HG03060 (cell line): ENCODE data around the gene SEC14L3.

Experiments
- ATAC-seq: cut with Tn5 transposase; IDR thresholded peaks from one replicate; pipeline ENCODE4 v1.9.1; 2021; ENCODE audit warnings: low read depth, moderate number of reproducible peaks; ENCODE audit not compliant: unreplicated experiment

The SEC14L3 gene

GRCh38 chr22:30447656-30448055 lies 24.2 kb downstream of the SEC14L3 start:
- no peak for ATAC-seq

DNA sequence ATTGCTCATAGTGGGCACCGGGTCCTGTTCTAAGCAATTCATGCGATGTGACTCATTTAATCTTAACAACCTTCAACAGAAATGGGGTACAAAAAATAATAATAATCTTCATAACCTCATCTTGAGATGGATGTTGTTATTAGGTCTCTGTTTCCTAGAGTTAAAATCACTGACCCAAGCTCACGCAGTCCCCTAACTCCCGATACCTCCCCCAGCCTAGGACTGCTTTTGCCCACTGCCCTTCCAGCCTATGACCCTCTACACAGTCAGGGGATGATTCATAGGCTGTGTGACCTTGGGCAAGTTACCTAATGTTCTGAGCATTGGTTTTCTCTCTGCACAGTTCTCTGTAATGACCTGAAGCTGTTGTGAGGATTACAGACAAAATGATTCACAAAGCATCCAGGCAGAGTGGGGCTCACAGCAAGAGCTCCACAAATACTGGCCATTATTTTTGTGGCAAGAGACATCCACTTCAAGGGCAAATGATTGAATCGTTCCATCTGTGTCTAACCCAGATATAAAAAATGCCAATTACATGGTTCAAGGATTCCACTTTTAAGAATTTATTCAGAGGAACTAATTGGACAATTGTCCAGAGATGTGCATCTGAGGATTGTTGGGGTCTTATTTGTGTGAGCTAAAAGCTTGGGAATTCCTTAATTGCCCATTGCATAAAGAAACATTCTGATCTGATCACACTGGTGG lies 26.2 kb downstream of the SEC14L3 start:
- ATAC-seq, result no peak

- no peak for ATAC-seq
These were observed 27.0 kb downstream of the SEC14L3 start for GRCh38 chr22:30444632-30445437.

DNA sequence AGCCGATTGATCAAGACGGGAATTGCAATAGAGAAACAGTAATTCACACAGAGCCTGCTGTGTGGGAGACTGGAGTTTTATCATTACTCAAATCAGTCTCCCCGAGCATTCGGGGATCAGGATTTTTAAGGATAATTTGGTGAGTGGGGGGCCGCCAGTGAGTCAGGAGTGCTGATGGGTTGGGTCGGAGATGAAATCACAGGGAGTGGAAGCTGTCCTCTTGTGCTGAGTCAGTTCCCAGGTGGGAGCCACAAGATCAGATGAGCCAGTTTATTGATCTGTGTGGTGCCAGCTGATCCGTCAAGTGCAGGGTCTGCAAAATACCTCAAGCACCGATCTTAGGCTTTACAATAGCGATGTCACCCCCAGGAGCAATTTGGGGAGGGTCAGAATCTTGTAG lies 30.7 kb downstream of the SEC14L3 start:
- ATAC-seq, result no peak

- no peak for ATAC-seq
These were observed 32.0 kb downstream of the SEC14L3 start for GRCh38 chr22:30439836-30440235.

GRCh38 chr22:30439226-30439625 lies 32.6 kb downstream of the SEC14L3 start:
- no peak for ATAC-seq

GRCh38 chr22:30438559-30438958 lies 33.3 kb downstream of the SEC14L3 start:
- no peak for ATAC-seq

DNA sequence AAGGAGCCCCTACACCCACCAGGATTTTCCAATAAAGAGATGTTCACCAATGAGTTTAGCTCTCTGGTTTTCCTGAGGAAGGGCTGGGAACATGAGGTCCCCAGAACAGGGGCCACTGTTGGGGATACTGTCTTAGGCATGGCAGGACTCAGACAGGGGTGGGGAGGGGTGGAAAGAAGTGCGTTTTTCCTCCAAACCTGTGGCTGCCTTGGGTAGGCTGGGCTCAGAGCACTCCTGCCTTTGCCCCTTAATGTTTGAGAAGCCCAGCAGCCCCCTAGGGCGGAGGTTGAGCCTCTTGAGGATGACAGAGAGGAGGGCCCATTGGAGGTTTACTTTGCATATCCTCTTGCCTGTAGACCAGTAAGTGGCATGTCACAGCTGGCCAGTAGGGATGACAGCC lies 35.6 kb downstream of the SEC14L3 start:
- ATAC-seq, result no peak

DNA sequence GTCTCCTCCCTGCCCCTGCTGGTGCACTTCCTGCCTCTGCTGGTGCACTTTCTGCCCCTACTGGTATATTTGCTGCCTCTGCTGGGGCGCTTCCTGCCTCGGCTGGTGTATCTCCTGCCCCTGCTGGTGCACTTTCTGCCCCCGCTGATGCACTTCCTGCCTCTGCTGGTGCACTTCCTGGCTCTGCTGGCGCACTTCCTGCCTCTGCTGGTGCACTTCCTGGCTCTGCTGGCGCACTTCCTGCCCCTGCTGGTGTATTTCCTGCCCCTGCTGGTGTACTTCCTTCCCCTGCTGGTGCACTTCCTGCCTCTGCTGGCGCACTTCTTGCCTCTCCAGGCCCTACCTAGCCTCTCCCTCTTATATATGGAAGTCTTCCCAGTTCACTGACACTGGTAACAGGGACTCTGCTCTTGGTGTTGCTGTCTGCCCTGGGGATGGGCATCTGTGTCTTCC lies 36.1 kb downstream of the SEC14L3 start:
- no peak for ATAC-seq

DNA sequence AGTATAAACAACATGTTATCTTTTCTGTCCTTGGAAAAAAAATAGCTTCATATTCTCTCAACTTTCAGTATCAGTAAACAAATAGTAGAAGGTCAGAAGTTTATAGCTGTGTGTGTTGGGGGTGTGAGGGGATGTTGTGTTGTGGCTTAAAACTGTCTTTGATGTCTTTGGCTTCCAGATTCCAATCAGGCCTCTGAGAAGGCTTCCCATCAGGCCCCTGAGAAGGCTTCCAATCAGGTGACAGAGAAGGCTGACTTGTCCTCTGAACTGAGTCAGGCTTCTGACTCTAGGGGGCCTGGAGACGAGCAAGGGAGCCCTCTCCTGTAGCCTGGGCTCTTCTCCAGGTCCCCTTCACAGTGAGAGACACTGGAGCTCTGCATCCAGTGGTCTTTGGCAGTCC lies 37.0 kb downstream of the SEC14L3 start:
- ATAC-seq, result no peak

DNA sequence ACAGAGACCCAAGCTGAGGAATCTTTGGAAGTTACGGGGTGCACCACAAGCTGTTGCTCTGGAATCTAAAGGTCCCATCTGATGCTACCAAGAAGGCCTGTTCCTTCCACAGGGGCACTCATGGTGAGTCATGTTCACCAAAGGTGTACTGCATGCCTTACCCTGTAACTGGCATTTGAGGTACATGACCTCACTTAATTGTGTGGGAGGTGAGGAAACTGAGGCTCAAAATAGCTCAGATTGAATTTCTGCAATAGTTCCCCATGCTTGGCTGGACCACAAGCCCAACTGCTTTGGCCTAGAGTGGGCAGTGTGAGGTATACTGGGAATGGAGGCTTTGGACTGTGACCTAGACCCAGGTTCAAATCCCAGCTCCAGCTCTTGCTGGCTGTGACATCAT lies 38.0 kb downstream of the SEC14L3 start:
- ATAC-seq, result no peak

DNA sequence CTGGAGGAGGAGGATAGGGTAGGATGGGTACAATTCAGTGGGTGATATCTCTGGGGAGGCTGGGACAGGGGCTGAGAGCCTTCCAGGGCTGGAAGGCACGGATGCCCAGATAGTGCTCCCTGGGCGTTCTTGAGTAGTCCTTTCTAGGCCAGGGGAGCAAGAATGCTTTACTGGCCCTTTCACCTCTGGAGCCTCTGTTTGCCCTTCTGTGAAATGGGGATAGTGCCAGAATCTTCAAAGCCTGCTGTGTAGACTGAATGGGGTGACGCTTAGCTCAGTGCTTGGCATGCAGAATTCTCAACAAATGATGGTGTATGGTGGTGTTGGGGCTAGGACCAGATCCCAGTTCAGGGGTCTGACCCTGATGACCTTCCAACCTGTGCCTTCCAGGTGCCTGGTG lies 38.6 kb downstream of the SEC14L3 start:
- ATAC-seq, result no peak

GRCh38 chr22:30432520-30432919 lies 39.3 kb downstream of the SEC14L3 start:
- no peak for ATAC-seq

DNA sequence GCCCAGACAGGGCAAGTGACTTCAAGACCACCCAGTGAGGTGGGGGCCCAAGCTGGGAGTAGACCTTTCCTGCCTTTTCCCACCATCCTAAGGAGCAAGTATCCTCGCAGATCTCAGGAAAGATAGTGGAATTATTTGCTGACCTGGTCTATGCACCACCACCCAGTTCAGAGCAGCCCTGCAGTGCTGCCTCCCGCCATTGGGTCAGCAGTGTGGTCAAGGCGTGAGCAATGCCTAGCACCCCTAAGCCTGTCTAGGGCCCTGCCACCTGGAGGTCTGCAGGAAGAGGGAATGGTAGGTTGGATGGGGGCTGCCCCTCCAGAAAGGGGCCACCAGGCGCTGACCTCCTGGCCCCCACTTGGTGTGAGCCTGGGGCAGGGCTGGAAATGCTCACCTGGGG lies 39.7 kb downstream of the SEC14L3 start:
- ATAC-seq, result no peak

DNA sequence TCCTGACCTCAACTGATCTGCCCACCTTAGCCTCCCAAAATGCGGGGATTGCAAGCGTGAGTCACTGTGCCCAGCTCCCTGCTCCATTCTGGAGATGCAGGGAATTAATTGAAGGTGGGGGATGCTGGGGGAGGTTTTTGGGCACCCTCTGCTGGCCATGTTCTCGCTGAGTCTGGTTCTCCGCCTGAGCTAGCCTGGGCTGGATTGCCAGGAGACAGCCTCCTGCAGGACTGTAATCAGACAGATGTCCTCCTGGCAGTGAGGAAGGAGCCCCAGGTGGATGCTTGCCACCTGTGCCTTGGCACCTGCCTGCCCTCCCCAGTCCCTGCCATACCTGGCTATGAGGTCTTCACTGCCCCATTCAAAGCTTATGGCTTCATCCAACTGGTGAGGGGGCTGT lies 40.9 kb downstream of the SEC14L3 start:
- no peak for ATAC-seq

GRCh38 chr22:30429887-30430286 lies 41.9 kb downstream of the SEC14L3 start:
- no peak for ATAC-seq

DNA sequence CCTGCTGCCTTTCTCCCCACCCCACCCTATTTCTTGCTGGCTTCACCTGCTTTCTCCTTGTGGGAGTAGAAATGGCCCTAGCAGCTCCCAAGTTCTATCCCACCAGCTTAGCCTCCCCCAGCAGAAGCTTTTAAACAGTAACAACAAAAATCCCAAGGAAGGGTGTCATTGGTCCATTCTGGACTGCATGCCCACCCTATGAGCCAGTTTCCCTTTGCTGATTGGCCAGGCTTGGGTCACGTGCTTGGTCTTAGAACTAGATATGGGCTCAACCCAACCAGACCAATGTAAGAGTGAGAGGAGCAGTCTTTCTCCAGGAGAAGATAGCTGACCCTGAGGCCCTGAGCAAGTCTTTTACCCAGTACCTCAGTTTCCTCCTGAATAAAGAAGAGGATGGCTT lies 43.9 kb downstream of the SEC14L3 start:
- no peak for ATAC-seq

- ATAC-seq, result no peak
These were observed 45.1 kb downstream of the SEC14L3 start for GRCh38 chr22:30426388-30427353.

DNA sequence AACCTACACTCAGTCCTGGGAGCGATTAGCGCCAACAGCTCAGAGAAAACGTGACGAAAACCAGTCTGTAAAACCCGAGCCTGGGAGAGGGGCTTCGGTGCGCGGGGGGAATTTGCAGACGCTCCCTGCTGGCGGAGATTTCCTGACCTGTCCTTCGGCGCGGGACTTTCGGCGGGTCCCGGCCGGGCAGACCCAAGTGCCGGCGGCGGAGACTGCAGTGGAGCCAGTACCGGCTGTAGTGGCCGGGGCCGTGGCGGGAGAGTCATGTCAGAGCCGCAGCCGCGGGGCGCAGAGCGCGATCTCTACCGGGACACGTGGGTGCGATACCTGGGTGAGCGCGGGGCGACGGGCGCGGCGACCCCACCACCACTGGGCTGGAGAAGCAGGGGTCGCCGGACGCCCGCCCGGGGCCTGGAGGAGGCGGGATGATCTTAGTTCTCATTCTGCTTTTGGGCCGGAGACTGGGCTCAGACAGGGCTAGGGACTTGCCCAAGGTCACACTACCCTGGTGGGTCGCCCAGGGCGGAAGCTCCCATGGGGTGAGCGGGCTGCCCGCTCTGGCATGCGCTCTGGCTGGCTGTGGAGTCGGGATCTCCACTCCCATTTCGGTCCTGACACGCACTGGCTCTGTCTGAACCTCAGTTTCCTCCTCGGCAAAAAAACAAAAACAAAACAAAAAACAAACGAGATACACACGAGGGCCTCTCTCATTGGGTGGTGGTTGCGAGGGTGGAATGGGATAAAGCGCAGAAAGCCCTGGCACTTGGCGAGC lies 46.0 kb downstream of the SEC14L3 start, which contains the start of gene MTFP1:
TSS of gene MTFP1 (plus strand) at position 153 of the 772 bp plus-strand sequence. CDS start at position 265, 112 bp downstream.
- ATAC-seq, result no peak

DNA sequence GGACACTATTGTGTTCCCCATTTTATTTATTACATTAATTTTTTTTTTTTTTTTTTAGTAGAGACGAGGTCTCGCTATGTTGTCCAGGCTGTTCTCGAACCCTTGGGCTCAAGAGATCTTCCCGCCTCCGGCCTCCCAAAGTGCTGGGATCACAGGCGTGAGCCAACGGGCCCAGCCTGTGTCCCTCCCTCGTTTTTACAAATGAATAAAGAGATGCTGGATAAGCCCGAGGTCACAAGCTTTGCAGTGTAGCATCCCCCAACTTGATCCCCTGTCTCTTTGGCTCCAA lies 46.5 kb downstream of the SEC14L3 start:
- ATAC-seq, result no peak
